GM12878 (cell line): ENCODE data around the gene CAMK2D. TPM values are rescaled to one million over a fixed set of nuclear protein-coding genes. Genes with fewer than 3 reads are reported as not detected.

Experiments
- ATAC-seq: fragments of 200-7000 bp; cut with Tn5 transposase; 3 replicates; pipeline ENCODE4 v1.9.1; 2020; ENCODE audit warnings: mild to moderate bottlenecking, moderate library complexity
- BruUV-seq: library from RNA; stranded (reverse); fragments of 400-500 nt; replicated peaks from 2 replicates; lab custom pipeline; 2021; lab: Mats Ljungman, UMichigan
- CTCF ChIA-PET: fragments of 300-600 bp; sonication (Branson Sonifier 250); formaldehyde crosslinking; extraction: SDS; loops from one replicate; lab custom pipeline; 2021; ENCODE audit warnings: inconsistent platforms; lab: Yijun Ruan, JAX
- POLR2A ChIA-PET: fragments of 350-600 bp; formaldehyde crosslinking; extraction: SDS; loops from one replicate; lab custom pipeline; 2021; ENCODE audit warnings: inconsistent platforms; lab: Charles Lee
- RAD21 ChIA-PET: fragments of 300-600 bp; sonication (Branson Sonifier 250); formaldehyde crosslinking; loops from one replicate; lab custom pipeline; 2023; ENCODE audit warnings: antibody characterized with exemption; ENCODE audit not compliant: unreplicated experiment; lab: Charles Lee
- SMC1A ChIA-PET: fragments of 300-600 bp; sonication (Branson Sonifier 250); formaldehyde crosslinking; loops from one replicate; lab custom pipeline; 2023; ENCODE audit not compliant: unreplicated experiment, uncharacterized antibody; lab: Charles Lee
- DNase-seq: peaks from one replicate; pipeline ENCODE4 v3.0.0-alpha.2; 2011; ENCODE audit warnings: low read depth, low spot score
- FAIRE-seq: peaks from 3 replicates; lab custom pipeline; 2011; peaks lifted over from hg19 to GRCh38; lab: Jason Lieb, UNC
- H2AFZ ChIP-seq: 2 replicates; pipeline ENCODE4 v1.6.0; 2011; ENCODE audit warnings: low read depth, low read length, control low read depth; ENCODE audit not compliant: control insufficient read depth
- H3K27ac ChIP-seq: 2 replicates; pipeline ENCODE4 v1.5.1; 2011; ENCODE audit warnings: control low read depth; ENCODE audit not compliant: control insufficient read depth, insufficient read depth
- H3K27me3 ChIP-seq, 2 experiments: replicated peaks in 1 of 2; 2 replicates each; pipeline versions ENCODE4 v1.6.0 to v1.6.1; 2011; ENCODE audit warnings: low read length in 1 of 2; ENCODE audit not compliant: control insufficient read depth in 2 of 2, insufficient read depth in 2 of 2
- H3K36me3 ChIP-seq, 2 experiments: 2 replicates each; pipeline ENCODE4 v1.5.1; 2011; ENCODE audit warnings: low read length in 1 of 2; ENCODE audit not compliant: control insufficient read depth in 2 of 2, insufficient read depth in 2 of 2
- H3K4me1 ChIP-seq: 2 replicates; pipeline ENCODE4 v1.6.1; 2011; ENCODE audit warnings: mild to moderate bottlenecking, low read length, moderate library complexity, mixed read lengths; ENCODE audit not compliant: control insufficient read depth, insufficient read depth
- H3K4me2 ChIP-seq: 2 replicates; pipeline ENCODE4 v1.6.0; 2011; ENCODE audit warnings: control low read depth; ENCODE audit not compliant: control insufficient read depth, insufficient read depth
- H3K4me3 ChIP-seq: fragments of 200-600 bp; sonication (generic); 2 replicates; pipeline ENCODE4 v1.5.1; 2016
- H3K79me2 ChIP-seq: 2 replicates; pipeline ENCODE4 v1.6.0; 2011; ENCODE audit warnings: low read length; ENCODE audit not compliant: control insufficient read depth, insufficient read depth
- H3K9ac ChIP-seq: 2 replicates; pipeline ENCODE4 v1.8.0; 2011; ENCODE audit warnings: low read length, control low read depth, mixed read lengths; ENCODE audit not compliant: control insufficient read depth, insufficient read depth
- H3K9me3 ChIP-seq: replicated peaks from 3 replicates; pipeline ENCODE4 v1.5.1; 2011; ENCODE audit warnings: mild to moderate bottlenecking, low read length; ENCODE audit not compliant: control insufficient read depth, insufficient read depth
- H4K20me1 ChIP-seq: 2 replicates; pipeline ENCODE4 v1.6.0; 2011; ENCODE audit not compliant: control insufficient read depth, insufficient read depth
- BCL11A ChIP-seq: IDR thresholded peaks from 2 replicates; pipeline ENCODE4 v1.6.1; 2011; ENCODE audit warnings: low read depth, low read length
- CHD4 ChIP-seq: fragments of 200-600 bp; sonication (generic); IDR thresholded peaks from 2 replicates; pipeline ENCODE4 v1.6.1; 2016; ENCODE audit warnings: mild to moderate bottlenecking
- HDAC6 ChIP-seq: fragments of 200-600 bp; sonication (generic); IDR thresholded peaks from one replicate; pipeline ENCODE4 v1.8.0; 2017; ENCODE audit warnings: antibody characterized with exemption; ENCODE audit not compliant: unreplicated experiment
- HDGF ChIP-seq: fragments of 450-650 bp; IDR thresholded peaks from 2 replicates; pipeline ENCODE4 v1.6.1; 2016; ENCODE audit warnings: antibody characterized with exemption
- IRF4 ChIP-seq: IDR thresholded peaks from 2 replicates; pipeline ENCODE4 v1.6.1; 2011; ENCODE audit warnings: low read depth, low read length
- MTA3 ChIP-seq: IDR thresholded peaks from 2 replicates; pipeline ENCODE4 v1.6.1; 2012; ENCODE audit warnings: low read length, inconsistent platforms, borderline replicate concordance
- MYB ChIP-seq: fragments of 150-350 bp; IDR thresholded peaks from 2 replicates; pipeline ENCODE4 v1.6.1; 2014; ENCODE audit warnings: mild to moderate bottlenecking, low read depth, low read length, borderline replicate concordance
- RAD21 ChIP-seq: IDR thresholded peaks from 2 replicates; pipeline ENCODE4 v1.6.1; 2011; ENCODE audit warnings: mild to moderate bottlenecking, low read depth, low read length, moderate library complexity; ENCODE audit not compliant: insufficient read depth
- RFX5 ChIP-seq: IDR thresholded peaks from 2 replicates; pipeline ENCODE4 v1.6.1; 2011; ENCODE audit warnings: low read depth, low read length, improper control_type of control experiment
- SIX5 ChIP-seq: IDR thresholded peaks from 2 replicates; pipeline ENCODE4 v1.6.1; 2011; ENCODE audit warnings: mild to moderate bottlenecking, low read depth, low read length, moderate library complexity; ENCODE audit not compliant: severe bottlenecking
- SMC3 ChIP-seq: IDR thresholded peaks from 2 replicates; pipeline ENCODE4 v1.6.1; 2011; ENCODE audit warnings: low read length, improper control_type of control experiment, borderline replicate concordance
- STAT1 ChIP-seq: fragments of 450-650 bp; conservative IDR thresholded peaks from 2 replicates; pipeline ENCODE4 v1.6.1; 2014; ENCODE audit warnings: antibody characterized with exemption, mild to moderate bottlenecking
- ZNF24 ChIP-seq: fragments of 450-650 bp; IDR thresholded peaks from 2 replicates; pipeline ENCODE4 v1.6.1; 2017; ENCODE audit warnings: antibody characterized with exemption, mild to moderate bottlenecking
- ZNF687 ChIP-seq: fragments of 450-650 bp; IDR thresholded peaks from 2 replicates; pipeline ENCODE4 v1.6.1; 2017; ENCODE audit warnings: mild to moderate bottlenecking, moderate library complexity
- ZZZ3 ChIP-seq: IDR thresholded peaks from 2 replicates; pipeline ENCODE4 v1.6.1; 2011; ENCODE audit warnings: low read depth; ENCODE audit not compliant: control insufficient read depth, insufficient read length
- WGBS: methylation state at CpG from one replicate; pipeline ENCODE4 v1.1.6; 2016; ENCODE audit warnings: low lambda C conversion rate; ENCODE audit not compliant: insufficient replicate concordance, insufficient coverage; ENCODE audit errors: missing lambda C conversion rate; 5-methylcytosine and 5-hydroxymethylcytosine counted together
- in situ Hi-C: fragments of 300-500 bp; cut with MboI; formaldehyde crosslinking; loops from 9 replicates; pipeline ENCODE4 v1.14.3; 2018; ENCODE audit warnings: mixed read lengths
- intact Hi-C: fragments of 100-400 bp; cut with micrococcal nuclease; formaldehyde crosslinking; loops from one replicate; pipeline ENCODE4 v1.14.2; 2022; ENCODE audit not compliant: unreplicated experiment
- polyA plus RNA-seq, 11 experiments: library from polyadenylated mRNA; depleted of rRNA in 4 of 11; unstranded in 6 of 11; stranded (reverse) in 5 of 11; fragments of >200 nt; fragmentation: Nextera tagmentation in 4 of 11; fragmentation: Illumina TruSeq in 1 of 11; extraction: Ambion mirVana in 4 of 11; extraction: Trizol in 1 of 11; gene quantifications; 1 replicate in 1 of 11; 2 replicates in 10 of 11; pipeline versions ENCODE4 v1.2.1 to v1.2.3, GENCODE V29; 2011 to 2016; ENCODE audit warnings: inconsistent platforms in 2 of 11, missing spikeins in 2 of 11, low read depth in 1 of 11
- total RNA-seq, 4 experiments: library from RNA; depleted of rRNA in 3 of 4; stranded (reverse); fragments of >200 nt in 3 of 4; fragmentation: Illumina TruSeq in 1 of 4; extraction: Trizol in 1 of 4; gene quantifications; 2 replicates each; pipeline versions ENCODE4 v1.2.1 to v1.2.3, GENCODE V29; 2013 to 2021
- TF ChIP-seq, protein P1 (sequence below): IDR thresholded peaks from 2 replicates; pipeline ENCODE4 v1.6.1; 2011; ENCODE audit warnings: low read depth, mild to moderate bottlenecking, low read length, moderate library complexity, borderline replicate concordance; ENCODE audit errors: extremely low read depth

CAMK2D gene
- total and polyA plus RNA-seq, 10 of the 15 experiments (the other 5 are each of a cell fraction or from before 2014, with no cell fraction given) = 6.9 to 88.5 (median 12.9) TPM

GRCh38 chr4:113405874-113406722, 355.4 kb downstream of the CAMK2D start (continued):
- TF ChIP-seq BCL11A (no peak), MYB (no peak), STAT1 (no peak), ZZZ3 (no peak), HDGF (no peak), HDAC6 (no peak), MTA3 (no peak), SMC3 (no peak), ZNF24 (no peak), IRF4 (no peak), RAD21 (no peak)
- TF ChIP-seq, protein P1, sequence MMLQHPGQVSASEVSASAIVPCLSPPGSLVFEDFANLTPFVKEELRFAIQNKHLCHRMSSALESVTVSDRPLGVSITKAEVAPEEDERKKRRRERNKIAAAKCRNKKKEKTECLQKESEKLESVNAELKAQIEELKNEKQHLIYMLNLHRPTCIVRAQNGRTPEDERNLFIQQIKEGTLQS = no peak

DNA sequence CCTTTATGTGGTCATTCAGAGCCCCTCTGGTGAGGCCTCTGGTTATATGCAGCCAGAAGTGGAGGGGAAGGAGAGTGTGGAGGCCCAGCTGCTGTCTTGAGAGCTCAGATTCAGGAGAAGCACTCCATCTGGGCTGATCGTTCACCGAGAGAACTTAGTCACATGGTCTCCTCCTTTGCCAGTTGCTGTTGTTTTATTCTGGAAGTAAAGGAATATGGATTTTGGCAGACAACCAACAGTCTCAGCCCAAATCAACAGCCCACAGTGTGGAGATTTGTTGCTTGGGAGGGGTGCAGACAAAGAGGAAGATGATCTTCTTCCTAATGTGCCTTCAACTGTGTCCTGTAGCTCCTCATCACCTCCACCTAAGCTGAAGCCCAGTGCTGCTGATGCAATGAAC, 356.7 kb downstream of the CAMK2D start:
- DNase-seq (no peak), FAIRE-seq (no peak), ATAC-seq (no peak)
- Histone ChIP-seq H3K36me3 (no peaks in the 10 kb centered on the region), H3K9me3 (no peaks in the 10 kb centered on the region; the same call in 2 of the 3 replicates), H4K20me1 (no peaks in the 10 kb centered on the region), H3K4me3 (no peak overlapping the region), H3K9ac (no peak overlapping the region), H2AFZ (no peak overlapping the region), H3K79me2 (no peaks in the 10 kb centered on the region), H3K4me2 (no peak overlapping the region), H3K27ac (no peak overlapping the region), H3K27me3 (no peaks in the 10 kb centered on the region), H3K4me1 (no peaks in the 10 kb centered on the region)
- ChIA-PET RAD21 (interaction anchor here (0.6 kb wide), 1 partner anchor 233 kb away, joined by 3 read pairs; no protein-coding TSS in a partner anchor), POLR2A (interaction anchor here (1.6 kb wide), 1 partner anchor 143 kb away, joined by 3 read pairs; no protein-coding TSS in a partner anchor), SMC1A (interaction anchor here (0.8 to 3.0 kb wide), 3 partner anchors 10 to 48 kb away, joined by 3 to 12 read pairs (median 3); no protein-coding TSS in a partner anchor), CTCF (interaction anchor here (1.2 to 2.2 kb wide), 3 partner anchors 9 to 776 kb away, joined by 3 to 10 read pairs (median 3); no protein-coding TSS in a partner anchor)
- BruUV-seq = no TSS peak
- WGBS = 100% methylated on average over 2 of the region's 2 CpGs
- TF ChIP-seq SIX5 (no peak), ZNF687 (no peak), RFX5 (no peak), CHD4 (no peak)
- in situ Hi-C loops = no loop called here
- intact Hi-C loops = no loop called here
